Measurements from ENCODE around the gene PSPC1.

PSPC1 gene

DNA sequence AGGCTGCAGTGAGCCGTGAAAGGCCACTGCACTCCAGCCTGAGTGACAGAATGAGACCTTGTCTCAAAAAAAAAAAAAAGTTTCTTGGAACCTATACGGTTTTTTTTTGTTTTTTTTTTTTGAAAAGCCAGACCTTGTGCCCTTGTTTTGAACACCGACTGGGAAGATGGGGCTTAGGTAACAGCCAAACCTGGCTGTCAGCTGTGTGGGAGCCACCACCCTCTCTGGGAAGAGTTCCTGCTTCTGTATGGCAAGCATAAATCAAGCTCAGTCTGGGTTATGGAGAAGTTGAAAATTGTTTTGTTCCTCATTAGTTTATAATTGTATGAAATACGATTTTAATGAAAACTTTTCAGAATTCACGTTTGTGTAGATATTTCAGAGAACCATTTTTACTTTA lies 109.8 kb downstream of the PSPC1 start:
- no peak for DNase-seq

- DNase-seq: no peak
Measured at GRCh38 chr13:19670147-19670546, 112.6 kb downstream of the PSPC1 start.

DNA sequence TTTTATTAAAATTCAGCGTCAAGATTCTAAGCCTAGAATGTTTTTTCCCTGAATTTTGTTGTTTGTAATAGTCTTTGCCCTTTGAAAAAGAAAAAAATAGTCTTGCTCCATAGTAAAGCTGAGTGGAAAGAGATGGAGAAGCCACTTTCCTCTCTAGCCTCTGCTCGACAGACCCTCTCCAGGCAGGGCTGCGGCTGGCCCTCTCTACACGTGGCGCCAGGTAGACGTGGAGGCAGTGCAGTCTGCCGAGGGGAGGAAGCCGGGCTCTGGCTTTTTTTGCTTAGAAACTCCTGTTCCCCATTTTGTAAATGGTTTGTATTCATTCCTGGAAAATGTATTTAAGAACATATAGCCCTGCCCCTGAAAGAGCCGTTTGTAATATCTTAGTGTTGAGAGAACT lies 114.0 kb downstream of the PSPC1 start:
- no peak for DNase-seq

DNA sequence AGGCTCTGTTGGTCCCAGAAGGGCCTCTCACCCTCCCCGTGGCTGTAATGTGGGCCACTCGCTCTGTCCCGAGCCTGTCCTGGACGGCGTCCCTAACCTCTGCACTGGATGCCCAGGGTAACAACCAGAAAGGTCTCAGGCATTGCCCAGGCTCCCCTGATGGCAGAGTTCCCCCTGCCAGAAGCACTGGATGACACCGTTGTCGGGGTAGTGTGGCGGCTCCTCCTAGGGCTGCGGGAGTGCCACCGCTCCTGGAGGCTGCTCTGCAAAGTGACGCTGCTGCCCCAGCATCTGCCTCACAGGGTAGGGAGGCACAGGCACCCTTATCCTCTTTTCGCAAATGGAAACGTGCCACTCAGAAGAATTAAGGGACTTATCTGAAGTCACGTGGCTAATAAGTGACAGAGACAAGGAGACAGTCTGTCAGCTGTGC lies 117.3 kb downstream of the PSPC1 start:
- DNase-seq: no peak

GRCh38 chr13:19664481-19665230 lies 118.1 kb downstream of the PSPC1 start:
- no peak for DNase-seq

GRCh38 chr13:19663416-19663979 lies 119.2 kb downstream of the PSPC1 start:
- no peak for DNase-seq

GRCh38 chr13:19661561-19661960 lies 121.2 kb downstream of the PSPC1 start:
- DNase-seq: no peak

GRCh38 chr13:19661126-19661525 lies 121.6 kb downstream of the PSPC1 start:
- DNase-seq: no peak

DNA sequence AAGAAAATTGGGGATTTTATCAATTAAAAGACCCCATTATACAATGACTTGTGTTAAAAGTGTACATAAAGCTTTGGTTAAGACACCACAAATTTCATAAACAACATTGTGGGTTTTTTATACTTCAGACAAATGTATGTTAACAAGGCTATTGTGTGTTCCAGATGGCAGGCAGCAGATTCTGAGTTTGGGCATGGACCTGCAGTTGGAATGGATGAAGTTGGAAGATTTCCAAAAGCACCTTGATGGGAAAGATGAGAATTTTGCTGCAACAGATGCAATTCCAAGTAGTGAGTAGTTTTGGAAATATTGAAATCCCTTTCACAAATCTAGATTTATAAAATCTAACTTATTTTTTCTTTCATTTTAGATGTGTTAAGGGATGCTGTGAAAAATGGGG lies 123.9 kb downstream of the PSPC1 start:
- no peak for DNase-seq

GRCh38 chr13:19657872-19658591 lies 124.7 kb downstream of the PSPC1 start:
- DNase-seq: no peak
